Muscle layer of duodenum (tissue), 2 donors: Measurements from ENCODE around the gene NDRG4.

Experiments used
- H3K27ac ChIP-seq: one replicate; pipeline ENCODE4 v1.7.0; 2013; ENCODE audit warnings: mild to moderate bottlenecking, low read length
- H3K27me3 ChIP-seq: one replicate; pipeline ENCODE4 v1.7.0; 2013; ENCODE audit warnings: low read depth, mild to moderate bottlenecking, control low read depth, low read length
- H3K36me3 ChIP-seq, 2 donors: one replicate each; pipeline ENCODE4 v1.7.0; 2013; ENCODE audit warnings: low read length in 2 of 2, control low read depth in 1 of 2, mild to moderate bottlenecking in 1 of 2; ENCODE audit not compliant: insufficient read depth in 2 of 2, control insufficient read depth in 1 of 2
- H3K4me1 ChIP-seq, 2 donors: one replicate each; pipeline ENCODE4 v1.7.0; 2013; ENCODE audit warnings: low read length in 2 of 2, mild to moderate bottlenecking in 2 of 2, control low read depth in 1 of 2, moderate library complexity in 1 of 2; ENCODE audit not compliant: insufficient read depth in 2 of 2, control insufficient read depth in 1 of 2
- H3K4me3 ChIP-seq, 2 donors: one replicate each; pipeline ENCODE4 v1.7.0; 2013; ENCODE audit warnings: low read length in 2 of 2, low read depth in 1 of 2, mild to moderate bottlenecking in 1 of 2
- H3K9me3 ChIP-seq, 2 donors: one replicate each; pipeline ENCODE4 v1.7.0; 2013; ENCODE audit warnings: low read length in 2 of 2, control low read depth in 1 of 2, mild to moderate bottlenecking in 1 of 2; ENCODE audit not compliant: control insufficient read depth in 1 of 2
- donor health status: healthy.

The NDRG4 gene

GRCh38 chr16:58515871-58516767 lies 16.2 kb downstream of the NDRG4 start:
- Histone ChIP-seq H3K27me3 (no peaks in the 10 kb centered on the region), H3K4me1 (peaks cover 4 to 17% of the 10 kb centered on the region in 2 donors), H3K9me3 (no peaks in the 10 kb centered on the region), H3K4me3 (peak overlapping the region; percentile 81 to 92), H3K36me3 (peaks cover 28 to 39% of the 10 kb centered on the region in 2 donors), H3K27ac (no peak overlapping the region)

- H3K36me3 ChIP-seq = peaks cover 31 to 45% of the 10 kb centered on the region in 2 donors
- peaks cover 4 to 17% of the 10 kb centered on the region in 2 donors for H3K4me1 ChIP-seq
- H3K4me3 ChIP-seq = peak overlapping the region in 1 of 2 donors; percentile 92
- no peak overlapping the region for H3K27ac ChIP-seq
- no peaks in the 10 kb centered on the region for H3K9me3 ChIP-seq
- H3K27me3 ChIP-seq = no peaks in the 10 kb centered on the region
Measured at GRCh38 chr16:58516768-58517107, 16.8 kb downstream of the NDRG4 start.

- Histone ChIP-seq H3K9me3 (no peaks in the 10 kb centered on the region), H3K4me1 (peaks cover 4 to 17% of the 10 kb centered on the region in 2 donors), H3K27me3 (no peaks in the 10 kb centered on the region), H3K27ac (no peak overlapping the region), H3K4me3 (no peak overlapping the region), H3K36me3 (peaks cover 41 to 58% of the 10 kb centered on the region in 2 donors)
Measured at GRCh38 chr16:58518083-58518979, 18.4 kb downstream of the NDRG4 start.

- no peaks in the 10 kb centered on the region for H3K27me3 ChIP-seq
- peaks cover 4 to 17% of the 10 kb centered on the region in 2 donors for H3K4me1 ChIP-seq
- H3K9me3 ChIP-seq = no peaks in the 10 kb centered on the region
- peaks cover 46 to 64% of the 10 kb centered on the region in 2 donors for H3K36me3 ChIP-seq
- H3K4me3 ChIP-seq = no peak overlapping the region
- no peak overlapping the region for H3K27ac ChIP-seq
Measured at GRCh38 chr16:58518980-58519368, 19.0 kb downstream of the NDRG4 start.

GRCh38 chr16:58519707-58520106 lies 19.8 kb downstream of the NDRG4 start:
- peaks cover 52 to 72% of the 10 kb centered on the region in 2 donors for H3K36me3 ChIP-seq
- H3K4me1 ChIP-seq = peaks cover 3 to 10% of the 10 kb centered on the region in 2 donors
- no peak overlapping the region for H3K4me3 ChIP-seq
- H3K27ac ChIP-seq = no peak overlapping the region
- no peaks in the 10 kb centered on the region for H3K9me3 ChIP-seq
- no peaks in the 10 kb centered on the region for H3K27me3 ChIP-seq

GRCh38 chr16:58530179-58530578 lies 30.2 kb downstream of the NDRG4 start:
- Histone ChIP-seq H3K27ac (no peak overlapping the region), H3K27me3 (no peaks in the 10 kb centered on the region), H3K36me3 (peaks cover 65 to 92% of the 10 kb centered on the region in 2 donors), H3K4me3 (no peak overlapping the region), H3K9me3 (no peaks in the 10 kb centered on the region), H3K4me1 (no peaks in the 10 kb centered on the region)

GRCh38 chr16:58532414-58532813 lies 32.5 kb downstream of the NDRG4 start:
- no peak overlapping the region for H3K27ac ChIP-seq
- no peak overlapping the region for H3K4me3 ChIP-seq
- no peaks in the 10 kb centered on the region for H3K9me3 ChIP-seq
- no peaks in the 10 kb centered on the region for H3K4me1 ChIP-seq
- H3K36me3 ChIP-seq = peaks cover 68 to 97% of the 10 kb centered on the region in 2 donors
- H3K27me3 ChIP-seq = no peaks in the 10 kb centered on the region

GRCh38 chr16:58533751-58534470 lies 34.0 kb downstream of the NDRG4 start:
- no peaks in the 10 kb centered on the region for H3K9me3 ChIP-seq
- H3K4me1 ChIP-seq = no peaks in the 10 kb centered on the region
- peaks cover 74 to 98% of the 10 kb centered on the region in 2 donors for H3K36me3 ChIP-seq
- no peak overlapping the region for H3K27ac ChIP-seq
- H3K4me3 ChIP-seq = no peak overlapping the region
- H3K27me3 ChIP-seq = no peaks in the 10 kb centered on the region

- Histone ChIP-seq H3K9me3 (no peaks in the 10 kb centered on the region), H3K4me3 (no peak overlapping the region), H3K4me1 (no peaks in the 10 kb centered on the region), H3K27me3 (no peaks in the 10 kb centered on the region), H3K27ac (no peak overlapping the region), H3K36me3 (peaks cover 79 to 98% of the 10 kb centered on the region in 2 donors)
Measured at GRCh38 chr16:58535100-58535499, 35.2 kb downstream of the NDRG4 start.

GRCh38 chr16:58536278-58536677 lies 36.3 kb downstream of the NDRG4 start:
- H3K9me3 ChIP-seq = no peaks in the 10 kb centered on the region
- no peaks in the 10 kb centered on the region for H3K27me3 ChIP-seq
- H3K4me1 ChIP-seq = no peaks in the 10 kb centered on the region
- peaks cover 76 to 94% of the 10 kb centered on the region in 2 donors for H3K36me3 ChIP-seq
- no peak overlapping the region for H3K4me3 ChIP-seq
- H3K27ac ChIP-seq = no peak overlapping the region
